GM19043 (cell line): ENCODE data around the gene CRADD.
"Not testable (repeated sequence)": the region's sequence is repeated elsewhere in the genome, so short reads cannot be mapped to it uniquely, and the experiment has no call there.

Experiments used
- ATAC-seq: cut with Tn5 transposase; IDR thresholded peaks from one replicate; pipeline ENCODE4 v1.9.1; 2021; ENCODE audit warnings: low read depth; ENCODE audit not compliant: unreplicated experiment

Gene CRADD

DNA sequence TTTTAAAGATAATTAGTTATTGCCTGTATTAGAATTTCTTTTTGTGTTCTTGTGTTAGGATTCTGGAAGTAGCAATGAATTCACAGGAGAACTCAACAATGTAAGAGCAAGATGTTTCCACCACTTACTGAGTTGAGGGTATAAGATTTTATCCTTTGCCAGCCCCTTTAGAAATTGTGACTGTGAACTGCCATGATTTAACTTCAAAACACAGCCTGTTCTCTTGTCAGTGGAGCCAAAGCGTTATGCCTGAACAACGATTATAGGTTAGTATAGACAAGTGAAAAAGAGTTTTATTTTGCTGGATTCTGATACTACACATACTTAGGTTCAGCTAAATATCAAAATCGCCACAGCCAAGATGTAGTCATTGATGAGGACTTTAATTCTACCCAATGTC is 101.6 kb downstream of the CRADD start:
- ATAC-seq, result no peak

DNA sequence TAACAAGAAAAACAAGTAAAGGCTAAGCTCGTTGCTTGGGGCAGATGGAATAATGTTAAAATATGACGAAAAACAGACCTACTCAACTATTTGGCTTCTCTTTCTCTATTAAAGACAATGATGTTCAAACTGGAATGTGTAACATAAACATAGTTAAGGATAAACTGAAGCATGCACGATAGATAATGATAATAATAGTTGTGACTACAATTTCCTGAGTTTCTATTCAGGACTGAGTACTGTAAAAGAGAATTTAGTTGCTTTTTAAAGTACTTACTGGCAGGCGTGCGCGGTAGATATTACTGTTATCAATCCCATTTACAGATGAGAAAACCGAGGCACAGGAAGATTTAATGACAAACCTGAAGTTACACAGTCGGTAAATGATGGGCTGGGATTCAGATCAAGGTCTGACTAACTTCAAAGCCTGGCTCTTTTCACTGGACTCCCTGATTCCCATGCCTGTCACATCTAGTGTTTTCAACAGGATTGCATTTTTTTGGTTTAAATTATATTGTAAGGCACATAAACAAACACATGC is 103.0 kb downstream of the CRADD start:
- no peak for ATAC-seq

DNA sequence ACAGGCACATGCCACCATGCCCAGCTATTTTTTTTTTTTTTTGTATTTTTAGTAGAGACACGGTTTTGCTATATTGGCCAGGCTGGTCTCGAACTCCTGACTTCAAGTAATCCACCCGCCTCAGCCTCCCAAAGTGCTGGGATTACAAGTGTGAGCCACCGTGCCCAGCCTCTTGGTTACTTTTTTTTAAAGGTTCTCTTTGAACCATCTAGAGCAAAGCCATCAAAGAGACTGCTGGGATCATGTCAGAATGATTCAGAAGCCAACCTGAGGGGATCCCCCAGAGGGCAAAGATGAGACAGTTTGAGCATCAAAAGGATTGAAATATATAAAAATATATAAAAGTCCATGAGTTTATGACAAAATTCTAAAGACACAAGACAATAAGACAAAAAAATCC is 103.7 kb downstream of the CRADD start:
- not testable (repeated sequence) for ATAC-seq

DNA sequence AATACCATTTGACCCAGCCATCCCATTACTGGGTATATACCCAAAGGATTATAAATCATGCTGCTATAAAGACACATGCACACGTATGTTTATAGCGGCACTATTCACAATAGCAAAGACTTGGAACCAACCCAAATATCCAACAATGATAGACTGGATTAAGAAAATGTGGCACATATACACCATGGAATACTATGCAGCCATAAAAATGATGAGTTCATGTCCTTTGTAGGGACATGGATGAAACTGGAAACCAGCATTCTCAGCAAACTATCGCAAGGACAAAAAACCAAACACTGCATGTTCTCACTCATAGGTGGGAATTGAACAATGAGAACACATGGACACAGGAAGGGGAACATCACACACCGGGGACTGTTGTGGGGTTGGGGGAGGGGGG is 104.8 kb downstream of the CRADD start:
- ATAC-seq, result not testable (repeated sequence)

DNA sequence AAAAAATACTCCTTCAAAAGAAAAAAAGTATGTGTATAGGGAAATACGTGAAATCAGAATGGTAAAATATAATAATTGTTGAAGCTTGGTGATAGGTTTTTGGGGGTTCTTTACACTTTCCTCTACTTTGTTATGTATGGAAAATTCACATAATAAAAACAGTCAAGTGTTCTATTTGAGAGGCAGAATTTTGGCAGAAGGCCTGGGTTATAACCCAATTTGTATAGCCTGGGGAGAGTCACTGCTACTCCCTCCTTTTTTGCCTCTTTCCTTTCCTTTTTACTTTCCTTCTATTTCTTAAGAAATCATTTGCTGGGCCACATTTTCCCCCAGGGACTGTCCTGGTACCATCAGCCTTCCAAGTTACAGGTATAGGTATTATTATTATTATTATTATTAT is 105.7 kb downstream of the CRADD start:
- ATAC-seq, result no peak

DNA sequence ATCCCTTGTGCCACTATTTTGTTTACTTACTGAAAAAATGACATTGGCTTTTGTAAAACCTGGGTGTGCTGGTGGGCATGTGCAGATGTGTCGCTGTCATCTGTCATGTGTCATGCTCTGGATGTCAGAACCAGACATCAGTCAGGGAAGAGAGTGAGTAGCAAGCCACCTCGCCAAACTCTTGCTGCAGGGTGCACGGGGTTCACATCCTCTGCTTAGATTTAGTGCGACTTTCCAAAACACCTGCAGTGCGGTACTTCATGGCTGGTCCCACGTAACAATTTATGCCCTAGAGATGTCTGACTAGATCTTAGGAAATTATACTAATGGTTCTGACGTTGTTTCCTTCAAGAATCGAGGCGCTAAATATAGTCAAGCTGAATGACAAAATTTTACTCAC is 106.7 kb downstream of the CRADD start:
- ATAC-seq, result no peak

DNA sequence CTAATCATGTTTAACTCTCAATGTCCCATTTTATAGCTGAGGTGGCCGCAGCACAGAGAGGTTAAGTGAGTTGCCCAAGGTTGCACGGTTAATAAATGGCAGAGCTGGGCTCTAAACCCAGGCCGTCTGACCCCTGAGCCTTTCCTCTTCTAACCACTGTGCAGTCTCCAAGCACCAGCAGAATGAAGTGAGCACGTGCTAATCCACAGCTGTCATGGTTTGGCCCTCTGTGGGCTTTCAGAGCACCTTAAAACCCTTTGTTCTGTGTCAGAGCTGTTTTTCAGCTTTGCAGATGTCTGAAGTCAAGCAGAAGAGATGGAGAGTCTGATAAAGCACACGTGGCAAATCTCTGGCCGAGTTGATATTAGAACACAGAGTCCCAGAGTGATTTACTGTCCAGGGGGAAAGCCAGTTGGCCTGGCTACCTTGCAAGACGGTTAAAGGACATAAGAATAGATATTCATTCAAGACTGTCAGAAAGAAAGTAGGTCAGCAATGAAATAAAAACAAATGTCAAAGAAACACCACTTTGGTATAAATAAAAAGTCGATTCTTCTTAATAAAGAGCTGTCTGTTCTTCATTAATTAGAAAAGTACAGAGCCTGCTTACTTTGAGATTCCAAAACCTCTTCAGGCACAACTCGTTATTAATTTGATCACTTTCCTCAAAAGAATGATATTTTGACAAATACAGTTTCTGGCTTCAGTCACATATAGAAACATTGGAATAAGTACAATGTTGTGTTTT is 107.3 kb downstream of the CRADD start:
- ATAC-seq, result no peak

DNA sequence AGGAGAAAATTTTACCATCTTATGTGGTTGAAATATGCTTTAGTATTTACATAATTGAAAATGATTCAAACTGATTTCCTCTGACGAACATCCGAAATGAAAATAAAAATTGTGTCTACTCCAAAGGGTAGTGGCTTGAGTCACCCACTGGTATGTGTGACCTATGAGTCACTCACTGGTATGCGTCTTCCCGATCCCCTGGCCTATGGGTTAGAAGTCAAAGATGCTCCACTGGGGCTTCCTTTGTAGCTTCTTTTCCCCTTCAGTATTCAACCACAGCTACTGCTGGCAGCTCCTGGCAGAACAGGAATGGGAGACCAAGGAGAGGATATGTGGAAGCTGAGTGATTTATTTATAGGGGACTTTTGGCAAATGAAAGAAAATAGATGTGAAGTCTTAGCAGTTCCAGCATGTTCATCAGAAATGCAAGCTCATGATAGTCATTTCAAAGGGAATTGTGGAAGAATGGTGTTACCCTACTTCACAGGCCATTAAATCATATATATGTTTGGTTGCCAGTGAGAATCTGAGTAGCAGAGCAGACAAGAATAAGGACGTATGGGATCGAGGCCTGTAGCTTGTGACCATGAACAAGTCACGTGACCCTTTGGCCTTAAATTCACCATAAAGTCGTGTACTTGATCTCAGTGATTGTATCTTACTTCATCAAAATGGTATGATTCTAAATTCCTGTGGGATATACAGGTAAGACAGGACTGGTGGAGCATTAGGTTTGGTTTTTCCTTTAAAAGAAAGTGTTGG is 108.3 kb downstream of the CRADD start:
- no peak for ATAC-seq

DNA sequence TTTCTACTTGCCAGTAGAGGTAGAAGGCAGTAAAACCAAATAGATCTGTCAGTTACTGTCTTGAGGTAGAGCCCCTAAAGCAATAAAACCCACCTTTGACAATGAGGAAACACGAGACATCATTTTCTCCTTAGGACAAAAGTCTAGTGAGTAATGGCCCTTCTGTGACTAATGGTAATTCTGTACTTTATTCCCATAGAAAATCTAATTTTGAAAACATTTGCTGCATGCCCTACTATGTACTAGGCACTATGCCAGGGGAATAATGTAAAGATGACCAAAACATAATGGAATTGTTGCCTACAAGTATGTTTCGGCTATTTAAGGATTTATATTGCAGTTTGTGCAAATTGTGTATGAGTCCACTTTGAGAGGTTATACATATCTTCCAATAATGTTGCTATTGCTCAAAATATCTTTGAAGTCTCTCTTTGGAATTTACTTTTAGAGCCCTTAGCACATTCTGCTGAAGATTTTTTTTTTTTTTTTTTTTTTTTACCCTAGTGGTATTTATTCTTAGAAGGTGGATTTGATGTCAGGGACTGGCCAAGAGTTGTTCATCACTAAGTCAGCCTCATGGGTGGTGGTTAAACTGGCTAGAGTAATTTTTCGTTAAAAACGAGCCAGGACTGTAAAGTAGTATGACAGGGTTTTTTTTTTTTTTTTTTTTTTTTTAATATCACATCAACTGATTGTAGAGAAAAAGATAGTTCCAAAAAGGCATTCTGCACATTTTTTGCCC is 109.7 kb downstream of the CRADD start:
- no peak for ATAC-seq

DNA sequence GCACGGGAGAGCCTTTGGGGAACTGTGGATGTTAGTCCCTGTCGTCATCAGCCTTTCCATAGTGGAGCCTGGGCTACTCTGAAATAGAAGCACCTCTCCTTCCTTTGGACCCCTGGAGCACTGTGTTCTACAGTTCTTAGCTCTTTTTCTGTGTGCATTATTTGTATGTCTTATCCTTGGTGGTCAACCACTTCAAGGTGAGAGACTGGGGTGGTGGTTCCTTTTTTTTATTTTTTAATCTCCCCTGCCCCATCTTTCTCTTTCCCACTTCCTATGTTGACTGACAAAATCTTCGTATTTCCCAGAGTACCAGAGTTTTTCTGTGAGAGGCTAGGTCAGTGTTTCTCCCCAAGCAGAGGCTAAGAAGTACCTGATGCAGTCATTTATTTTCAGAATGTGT is 111.7 kb downstream of the CRADD start:
- no peak for ATAC-seq

DNA sequence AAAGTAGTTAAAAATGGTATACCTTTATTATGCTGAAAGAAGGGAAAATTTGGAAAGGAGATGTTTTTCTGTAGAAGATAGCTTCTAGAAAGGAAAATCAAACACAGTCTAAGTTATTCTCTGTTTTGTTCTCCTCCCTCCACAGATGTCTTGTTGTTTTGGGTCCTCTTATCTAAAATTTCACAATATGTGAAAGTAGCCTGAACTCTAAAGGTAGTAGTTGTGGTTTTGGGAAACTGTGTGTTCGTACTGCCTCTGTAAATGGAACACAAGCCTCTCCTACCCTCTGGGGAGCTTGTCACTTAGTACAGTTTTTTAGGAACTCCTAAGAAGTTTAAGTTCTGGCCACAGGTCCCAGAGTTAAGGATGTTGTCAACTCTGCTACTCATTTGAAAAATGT is 112.6 kb downstream of the CRADD start:
- no peak for ATAC-seq

DNA sequence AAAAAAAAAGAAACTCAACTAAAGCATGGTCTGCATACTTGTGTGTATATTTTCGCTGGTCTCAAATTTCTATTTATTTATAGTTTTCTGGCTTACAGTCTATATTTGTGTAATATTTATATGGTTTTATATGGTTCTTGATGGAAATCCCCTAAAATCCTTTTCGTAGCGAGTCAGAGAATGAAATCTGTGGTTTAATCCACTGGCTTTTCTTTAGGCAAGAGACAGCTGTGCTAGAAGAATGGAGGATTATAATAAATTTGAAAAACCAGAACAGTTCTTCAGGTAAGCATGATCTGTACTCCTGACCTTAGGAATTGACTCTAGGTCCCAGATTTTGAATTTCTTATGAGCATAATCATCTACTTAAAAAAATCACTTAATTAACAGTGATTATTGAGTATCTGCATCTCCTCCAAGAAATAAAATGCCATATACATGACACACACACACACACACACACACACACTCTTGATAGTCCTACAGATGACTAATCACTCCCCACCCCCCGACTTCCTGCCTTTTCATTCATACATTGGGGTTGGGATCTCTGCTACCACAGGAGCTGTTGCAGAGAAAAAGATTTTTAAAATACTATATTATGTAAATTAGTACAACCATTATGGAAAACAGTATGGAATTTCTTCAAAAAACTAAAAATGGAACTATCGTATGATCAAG is 113.4 kb downstream of the CRADD start:
- ATAC-seq, result no peak

DNA sequence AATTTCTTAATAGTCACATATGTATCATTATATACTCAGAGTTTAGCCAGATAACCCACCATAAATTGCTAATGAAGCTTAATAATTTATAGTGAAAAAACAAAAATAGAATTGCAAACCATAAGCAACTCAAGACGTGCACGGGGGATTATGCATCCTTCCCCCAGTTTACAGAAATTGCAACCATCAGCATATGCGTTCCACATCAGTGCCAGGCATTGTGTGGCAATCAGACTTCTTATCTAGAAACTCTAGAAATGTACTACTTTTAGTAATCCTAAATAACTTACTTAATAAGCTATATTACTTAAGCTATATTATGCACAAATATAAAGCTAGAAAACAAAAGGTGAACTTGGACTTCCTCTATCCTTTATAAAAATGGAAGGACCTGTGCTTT is 115.8 kb downstream of the CRADD start:
- no peak for ATAC-seq

DNA sequence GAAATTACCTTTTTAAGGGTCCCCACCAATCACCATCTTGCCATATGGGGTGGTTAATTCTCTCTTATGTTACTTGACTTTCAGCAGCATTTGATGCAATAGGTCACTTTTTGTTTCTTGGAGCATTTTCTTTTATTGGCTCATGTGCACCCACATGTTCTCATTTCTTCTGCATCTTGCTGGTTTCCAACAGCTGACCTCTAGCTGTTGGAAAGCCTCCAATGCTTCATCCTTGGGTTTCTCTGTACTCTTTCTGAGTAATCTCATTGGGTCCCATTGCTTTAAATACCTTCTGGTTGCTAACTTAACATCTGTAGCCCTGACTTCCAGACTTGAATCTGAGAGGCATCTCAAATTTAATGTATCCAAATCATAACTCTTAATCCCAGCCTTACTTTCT is 116.8 kb downstream of the CRADD start:
- no peak for ATAC-seq

DNA sequence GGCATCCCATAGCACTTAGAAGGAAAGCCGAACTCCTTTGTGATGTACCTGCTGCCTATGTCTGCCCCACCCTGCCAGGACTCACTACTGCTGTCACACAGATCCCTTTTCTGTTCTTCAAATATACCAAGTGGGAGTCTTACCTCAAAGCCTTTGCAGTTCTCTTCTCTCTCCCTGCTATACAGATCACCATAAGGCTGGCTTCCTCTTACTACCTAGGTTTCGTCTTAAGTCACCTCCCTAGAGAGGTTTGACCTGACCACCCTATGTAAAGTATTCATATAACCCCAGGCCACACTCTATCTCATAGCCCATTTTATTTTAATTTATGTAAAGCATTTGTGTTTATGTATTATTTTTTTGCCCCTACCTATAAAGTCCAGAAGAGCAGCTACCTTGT is 117.6 kb downstream of the CRADD start:
- ATAC-seq, result no peak

DNA sequence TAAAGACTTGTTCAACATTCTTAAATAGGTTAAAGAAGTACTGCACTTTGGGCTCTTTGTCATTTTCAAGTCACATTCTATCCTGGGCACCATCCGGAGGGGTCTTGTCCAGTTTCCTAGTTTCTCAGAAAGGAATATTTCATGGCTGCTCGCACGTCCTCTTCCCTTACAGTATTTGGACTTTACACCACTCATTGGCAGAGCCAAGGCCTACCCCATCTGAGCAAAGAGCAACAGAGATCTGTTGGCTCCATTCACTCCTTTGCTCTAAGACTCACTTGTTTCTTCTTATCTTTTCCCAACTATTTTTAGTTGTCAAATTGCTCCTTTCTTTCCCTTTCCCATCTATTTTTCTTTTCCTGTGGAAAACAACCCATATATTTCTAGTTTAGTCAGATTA is 118.2 kb downstream of the CRADD start:
- no peak for ATAC-seq

DNA sequence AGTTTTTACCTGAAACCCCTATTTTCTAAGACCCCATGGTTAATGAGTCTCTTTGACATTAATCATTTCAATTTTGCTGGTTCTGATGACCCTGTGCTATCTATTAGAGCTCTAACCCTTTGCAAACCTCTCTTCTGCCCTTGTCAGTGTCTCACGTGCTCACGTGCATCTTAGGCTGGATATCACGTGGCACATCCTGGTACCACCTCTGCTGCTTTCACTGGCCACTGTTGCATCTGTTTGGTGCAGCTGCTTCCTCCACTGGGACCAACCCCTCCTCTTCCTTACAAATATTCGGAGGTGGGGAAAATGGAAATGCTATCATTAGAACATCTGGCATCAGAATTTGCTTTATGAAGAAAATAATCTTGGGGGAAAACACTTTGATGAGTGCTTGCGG is 119.6 kb downstream of the CRADD start:
- no peak for ATAC-seq

DNA sequence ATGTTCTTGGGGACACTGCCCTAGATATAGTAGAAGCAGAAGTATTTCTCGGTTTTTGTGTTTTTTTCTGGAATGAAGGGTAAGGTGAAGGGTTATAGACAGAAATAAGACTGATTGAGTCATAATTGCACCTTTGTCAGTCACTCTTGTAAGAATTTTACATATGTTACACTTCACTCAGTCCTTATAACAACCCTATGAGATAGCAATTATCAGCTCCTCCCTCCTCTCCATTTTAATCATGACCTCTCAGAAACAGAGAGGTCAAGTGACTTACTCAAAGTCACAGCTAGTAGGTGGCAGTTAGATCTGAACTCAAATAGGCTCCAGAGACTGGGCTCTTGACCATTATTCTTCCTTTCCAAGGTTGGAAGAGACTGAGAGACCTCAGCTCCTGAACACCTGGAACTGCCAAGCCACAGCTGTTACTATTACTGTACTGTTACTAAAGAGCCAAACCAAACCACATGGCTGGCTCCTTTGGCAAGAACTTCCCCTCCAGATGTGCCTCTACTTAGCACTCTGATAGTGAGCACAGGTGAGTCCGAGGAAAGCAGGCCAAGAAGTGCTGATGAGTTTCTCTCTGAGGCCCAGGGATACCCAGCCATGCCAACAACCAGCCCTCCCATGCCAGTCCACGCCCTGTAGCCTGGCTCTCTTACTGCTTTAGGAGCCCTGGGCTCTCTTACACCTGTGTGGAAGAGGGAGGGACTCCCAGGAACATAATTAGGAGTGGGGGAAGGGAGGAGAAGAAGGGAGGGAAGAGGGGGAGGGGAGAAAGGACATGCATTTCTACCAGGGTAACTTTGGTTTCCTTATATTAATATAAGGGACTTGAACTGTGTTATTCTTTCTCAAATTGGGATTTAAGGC is 121.3 kb downstream of the CRADD start:
- no peak for ATAC-seq

DNA sequence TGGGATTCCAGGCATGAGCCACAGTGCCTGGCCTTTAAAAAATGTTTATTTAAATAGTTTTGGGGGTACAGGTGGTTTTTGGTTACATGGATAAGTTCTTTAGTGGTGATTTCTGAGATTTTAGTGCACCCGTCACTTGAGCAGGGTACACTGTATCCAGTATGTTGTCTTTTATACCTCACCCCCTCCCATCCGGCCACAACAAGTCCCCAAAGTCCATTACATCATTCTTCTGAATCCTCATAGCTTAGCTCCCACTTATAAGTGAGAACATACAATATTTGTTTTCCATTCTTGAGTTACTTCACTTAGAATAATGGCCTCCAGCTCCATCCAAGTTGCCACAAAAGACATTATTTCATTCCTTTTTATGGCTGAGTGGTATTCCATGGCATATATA is 124.5 kb downstream of the CRADD start:
- ATAC-seq, result not testable (repeated sequence)

DNA sequence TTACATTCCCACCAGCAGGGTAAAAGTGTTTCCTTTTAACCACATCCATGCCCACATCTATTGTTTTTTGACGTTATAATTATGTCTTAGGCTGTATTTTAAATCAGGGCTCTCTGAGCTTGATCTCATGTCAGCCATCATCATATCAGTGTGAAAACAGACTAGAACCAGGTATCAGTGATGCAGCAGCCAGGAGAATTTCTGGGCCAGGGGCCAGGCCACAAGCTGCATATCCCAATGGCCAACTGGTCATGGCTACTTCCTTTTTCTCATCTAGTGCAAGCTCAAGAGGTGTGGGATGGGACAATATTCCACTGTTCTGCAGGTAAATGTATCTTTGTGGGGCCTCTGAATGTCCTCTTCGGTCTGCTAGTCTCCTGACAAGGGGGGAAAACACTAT is 125.1 kb downstream of the CRADD start:
- ATAC-seq, result no peak
